HG03432 (cell line): Measurements from ENCODE around the gene ZFHX3.

ENCODE experiments used
- ATAC-seq: cut with Tn5 transposase; IDR thresholded peaks from one replicate; pipeline ENCODE4 v1.9.1; 2021; ENCODE audit warnings: mild to moderate bottlenecking, moderate library complexity; ENCODE audit not compliant: unreplicated experiment

ZFHX3 gene

DNA sequence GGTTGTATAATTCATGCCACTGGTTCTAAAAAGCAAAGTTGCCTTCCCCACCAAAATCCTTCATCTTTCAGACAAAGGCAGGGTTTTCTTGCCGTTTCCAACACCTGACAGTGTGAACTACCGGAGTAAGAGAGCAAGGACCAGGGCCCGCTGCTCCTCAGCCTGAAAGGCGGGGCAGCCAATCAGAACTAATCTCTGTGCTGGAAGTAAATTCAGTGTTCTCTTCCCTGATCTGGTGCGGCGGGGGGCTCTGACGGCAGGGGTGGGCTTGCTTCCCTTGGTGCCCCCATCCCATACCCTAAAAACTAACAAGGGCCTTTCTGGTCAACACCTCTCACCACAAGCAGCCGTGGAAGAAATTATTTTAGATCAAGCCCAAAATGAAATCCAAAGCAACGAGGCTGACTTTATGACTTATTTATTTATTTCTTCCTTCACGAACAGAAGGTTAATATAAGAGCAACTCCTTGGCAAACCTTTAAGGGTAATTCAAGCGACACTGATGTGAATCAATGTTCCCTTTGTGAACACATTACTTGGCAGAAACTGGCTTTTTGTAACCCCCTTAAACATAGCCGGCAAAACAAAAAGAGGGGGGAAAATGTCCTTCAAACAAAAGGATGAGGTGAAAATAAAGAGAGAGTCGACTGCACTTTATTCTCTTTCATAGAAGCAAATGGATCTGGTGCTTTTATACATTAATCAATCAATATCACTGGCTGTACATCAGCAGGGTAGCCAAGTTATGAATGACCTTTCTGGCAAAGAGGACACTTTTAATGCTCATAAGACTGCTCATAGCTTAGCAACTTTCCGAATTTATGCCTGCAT is 189.9 kb downstream of the ZFHX3 start:
- ATAC-seq, result no peak

DNA sequence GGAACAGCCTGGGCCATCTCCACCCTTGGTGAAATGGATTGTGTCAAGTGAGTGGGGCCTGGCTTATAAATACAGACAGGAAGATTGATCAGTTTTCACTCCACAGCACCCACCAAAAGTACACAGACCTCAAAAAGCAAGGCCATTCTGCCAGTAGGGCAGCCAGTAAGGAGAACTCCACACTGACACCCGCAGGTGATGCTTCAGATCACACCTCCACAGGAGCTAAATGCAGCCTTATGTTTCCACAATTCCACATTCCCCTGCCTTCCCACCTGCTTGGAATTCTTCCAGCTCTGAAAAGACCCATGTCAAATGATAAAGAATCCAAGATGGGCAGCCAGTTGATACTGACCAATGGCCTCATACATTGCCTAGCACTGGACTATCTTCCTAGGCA is 191.1 kb downstream of the ZFHX3 start:
- ATAC-seq, result no peak

DNA sequence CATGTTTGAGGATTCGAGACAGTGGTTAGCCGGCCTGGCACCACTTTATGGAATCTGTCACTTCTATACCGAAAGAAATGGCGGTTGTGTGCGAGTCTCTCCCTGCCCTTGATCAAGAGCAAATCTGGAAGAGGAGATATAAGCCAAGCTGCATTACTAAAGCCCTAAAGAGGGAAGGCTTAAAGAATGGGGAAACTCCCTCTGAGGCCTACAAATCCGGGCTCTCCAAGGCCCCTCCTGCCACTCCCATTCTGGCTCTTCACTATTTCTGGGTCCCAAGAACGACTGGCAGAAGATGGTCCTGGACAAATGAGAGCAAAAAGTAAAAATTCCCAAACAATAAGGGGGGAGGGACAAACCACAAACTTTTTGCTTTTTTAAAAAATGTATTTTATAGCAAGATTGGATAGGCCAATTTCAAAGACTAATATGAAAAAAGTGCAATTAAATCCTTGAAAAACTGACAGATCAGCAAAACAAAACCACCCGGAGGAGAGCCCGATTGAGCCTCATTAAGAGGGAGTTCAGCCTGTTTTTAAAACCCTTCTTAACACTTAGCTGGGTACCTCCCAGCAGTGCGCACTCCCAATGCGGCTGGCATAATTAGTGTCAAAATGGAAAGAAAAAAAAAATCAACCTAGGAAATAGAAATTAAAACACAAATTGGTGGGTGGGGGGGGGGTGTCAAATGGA is 193.5 kb downstream of the ZFHX3 start:
- no peak for ATAC-seq

DNA sequence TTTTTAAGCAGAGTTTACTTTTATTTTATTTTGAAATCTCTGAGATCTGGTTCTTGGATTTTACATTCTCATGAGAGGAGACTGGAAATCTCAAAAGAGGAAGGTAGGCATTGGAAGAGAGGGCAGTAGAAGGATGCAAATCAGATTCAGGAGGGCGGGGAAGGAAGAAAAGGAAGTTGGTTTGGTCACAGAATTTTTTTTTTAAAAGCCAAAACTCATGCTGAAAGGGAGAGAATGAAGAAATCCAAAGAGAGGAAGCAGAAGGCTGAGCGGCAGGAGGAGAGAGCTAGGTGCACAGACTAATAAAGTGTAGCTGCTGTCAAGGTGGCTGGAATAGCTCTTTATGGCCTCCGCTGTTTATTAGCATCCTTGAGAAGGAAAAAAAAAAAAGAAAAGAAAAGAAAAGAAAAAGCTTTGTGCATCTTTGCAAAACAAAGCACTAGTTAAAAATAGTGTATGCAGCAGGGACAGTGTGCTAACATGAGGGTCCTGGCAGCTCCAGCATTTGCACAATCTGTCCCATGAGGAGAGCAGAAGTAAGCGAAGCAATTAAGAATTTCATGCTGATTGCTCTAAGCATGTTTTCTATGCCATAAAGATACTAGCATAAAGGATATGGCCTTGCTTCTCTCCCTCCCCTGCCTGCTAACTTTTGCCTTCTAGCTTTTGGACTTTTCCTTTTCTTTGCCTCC is 194.2 kb downstream of the ZFHX3 start:
- ATAC-seq, result no peak

DNA sequence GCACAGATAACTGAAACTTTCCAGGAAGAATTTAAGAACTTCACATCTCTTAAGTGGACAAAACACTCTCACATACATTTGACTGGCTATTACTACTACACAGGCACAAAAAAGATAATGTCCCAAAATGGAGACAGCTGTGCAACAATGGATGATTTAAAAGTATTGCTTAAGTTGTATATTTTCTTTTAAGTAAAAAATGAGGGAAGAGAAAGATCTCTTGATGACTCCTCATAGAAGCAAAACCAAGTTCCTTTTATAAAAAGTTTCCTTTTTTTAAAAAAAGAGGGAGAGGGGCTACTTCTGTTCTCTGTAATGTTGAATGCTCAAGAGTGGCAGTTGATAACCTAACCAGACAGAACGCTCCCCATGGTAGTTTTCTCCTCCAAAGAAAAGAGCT is 195.5 kb downstream of the ZFHX3 start:
- ATAC-seq, result no peak

DNA sequence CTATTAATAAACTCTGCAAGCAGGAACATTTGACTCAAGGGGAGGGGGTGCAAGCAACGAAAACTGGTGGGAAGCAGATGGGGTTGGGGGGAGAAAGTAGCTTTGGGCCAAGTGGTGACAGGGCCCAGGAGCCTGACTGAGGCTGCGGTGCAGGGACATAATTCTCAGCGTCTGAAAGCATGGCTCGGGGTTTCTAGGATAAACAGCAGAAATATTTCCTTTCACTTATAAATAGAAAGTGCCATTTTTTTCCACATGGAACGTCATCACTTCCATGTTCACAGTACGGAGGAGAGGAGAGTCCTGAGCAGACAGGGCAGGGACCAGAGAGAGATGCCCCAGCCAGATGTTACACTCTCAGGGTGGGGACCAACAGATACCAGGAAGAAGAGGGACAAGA is 197.1 kb downstream of the ZFHX3 start:
- ATAC-seq, result no peak

DNA sequence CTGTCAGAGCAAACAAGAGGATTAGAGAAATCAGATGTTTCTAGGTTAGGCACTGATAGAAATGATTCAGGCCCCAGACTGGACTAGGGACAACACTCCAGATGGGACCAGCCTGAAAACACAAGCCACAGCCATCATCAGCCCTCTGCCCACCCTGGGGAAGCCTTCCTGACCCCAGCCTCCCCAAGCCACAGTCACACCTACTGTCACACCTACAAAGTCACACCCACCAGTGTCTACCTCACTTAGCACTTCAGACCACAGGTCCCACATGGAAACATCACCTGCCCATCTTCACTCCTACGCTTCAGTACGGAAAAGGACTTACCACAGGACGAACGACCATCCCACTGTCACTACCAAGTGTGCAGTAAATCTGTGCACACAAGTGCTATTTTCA is 197.9 kb downstream of the ZFHX3 start:
- no peak for ATAC-seq

DNA sequence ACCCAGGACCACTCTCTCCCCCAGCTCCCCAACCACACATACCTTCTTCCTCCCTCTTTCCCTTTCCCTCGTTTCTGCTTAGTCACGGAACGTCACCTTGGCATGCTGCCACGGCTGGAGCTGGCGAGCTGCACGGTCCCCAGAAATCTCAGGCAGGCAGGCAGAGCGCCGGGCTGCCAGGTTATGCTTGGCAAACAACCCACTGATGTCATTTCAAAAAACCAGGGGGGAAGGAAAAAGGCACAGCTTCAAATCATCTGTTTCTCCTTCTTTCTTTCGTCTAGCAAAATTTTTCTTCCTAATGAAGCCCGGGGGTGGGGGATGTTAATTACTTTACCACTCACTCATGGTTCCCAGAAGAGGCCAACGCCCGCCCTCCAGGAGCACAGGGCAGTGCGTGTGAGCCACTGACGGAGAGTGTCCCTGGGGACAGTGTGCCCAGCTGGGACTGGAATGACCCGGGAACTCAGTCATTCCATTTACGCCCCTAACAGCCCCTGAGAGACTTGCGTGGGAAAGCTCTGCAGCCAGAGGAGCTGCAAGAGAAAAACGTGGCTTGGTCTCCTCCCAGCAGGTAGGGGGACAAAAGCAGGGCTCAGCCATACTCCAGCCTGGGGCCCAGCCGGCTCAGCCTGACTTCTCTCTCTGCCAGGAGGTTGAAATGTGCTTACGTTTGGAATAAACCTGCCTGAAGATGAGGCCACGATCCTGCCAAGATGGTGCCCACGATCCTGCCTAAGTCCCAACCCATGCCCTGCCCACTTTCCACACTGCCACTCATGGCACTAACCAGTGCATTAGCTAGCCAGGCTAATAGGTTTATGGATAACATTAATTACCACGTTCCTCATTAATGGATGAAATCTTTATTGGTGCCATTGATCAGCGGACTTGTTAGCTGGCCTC is 198.9 kb downstream of the ZFHX3 start:
- no peak for ATAC-seq

DNA sequence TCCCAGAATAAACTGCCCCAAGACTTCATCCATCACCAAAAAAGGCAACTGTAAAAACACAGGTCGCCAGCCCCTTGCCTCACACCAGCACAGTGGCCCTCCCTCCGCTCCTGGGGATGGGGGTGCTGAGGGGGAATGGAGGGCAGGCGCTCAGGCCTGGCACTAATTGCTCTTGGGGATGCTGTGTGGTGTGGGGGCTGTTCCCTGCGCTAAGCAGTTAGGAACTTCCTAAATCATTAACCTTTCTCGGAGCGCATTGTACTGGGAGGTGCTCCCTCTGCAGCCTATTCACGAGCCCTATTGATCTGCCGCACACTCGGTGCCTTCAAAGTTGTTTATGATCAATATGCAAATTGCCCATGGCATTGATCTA is 199.9 kb downstream of the ZFHX3 start:
- ATAC-seq, result no peak

DNA sequence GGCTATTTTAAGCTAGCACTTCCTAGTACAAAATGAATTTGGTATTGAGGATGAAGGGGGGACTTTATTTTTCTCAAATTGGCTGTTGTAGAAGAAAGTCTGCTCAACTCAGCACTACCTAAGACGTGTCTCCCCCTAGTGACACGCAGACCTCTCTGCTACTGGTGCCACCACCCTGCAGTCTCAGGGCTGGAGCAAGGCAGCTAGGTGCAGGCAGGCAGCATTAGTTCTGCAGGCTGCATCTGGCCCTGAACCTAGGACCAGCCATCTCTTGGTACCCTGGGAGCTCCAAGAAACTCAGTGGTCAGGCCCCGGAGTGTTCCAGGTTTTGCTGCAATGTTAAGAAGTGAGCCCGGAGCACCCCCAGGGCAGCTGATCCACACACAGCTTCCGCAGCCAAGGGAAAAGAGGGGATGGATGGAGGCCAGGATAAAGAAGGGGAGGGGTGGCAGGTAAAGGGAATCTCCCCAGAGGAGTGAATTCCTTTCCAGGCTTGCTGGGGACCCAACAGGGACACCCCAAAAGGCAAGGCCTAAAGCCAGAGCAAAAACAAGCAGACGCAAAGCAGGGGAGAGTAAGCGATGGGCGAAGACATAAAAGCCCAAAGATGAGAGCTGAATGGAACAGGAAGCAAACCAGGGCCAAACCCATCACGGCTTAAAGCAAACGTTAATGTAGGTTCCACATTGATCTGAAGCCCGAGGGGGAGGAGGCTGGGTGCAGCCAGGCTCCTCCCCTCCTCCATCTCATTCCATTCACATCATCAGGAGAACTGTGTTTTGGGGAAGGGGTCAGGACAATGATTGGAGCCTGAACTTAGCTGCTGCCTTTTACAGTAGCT is 200.5 kb downstream of the ZFHX3 start:
- no peak for ATAC-seq

DNA sequence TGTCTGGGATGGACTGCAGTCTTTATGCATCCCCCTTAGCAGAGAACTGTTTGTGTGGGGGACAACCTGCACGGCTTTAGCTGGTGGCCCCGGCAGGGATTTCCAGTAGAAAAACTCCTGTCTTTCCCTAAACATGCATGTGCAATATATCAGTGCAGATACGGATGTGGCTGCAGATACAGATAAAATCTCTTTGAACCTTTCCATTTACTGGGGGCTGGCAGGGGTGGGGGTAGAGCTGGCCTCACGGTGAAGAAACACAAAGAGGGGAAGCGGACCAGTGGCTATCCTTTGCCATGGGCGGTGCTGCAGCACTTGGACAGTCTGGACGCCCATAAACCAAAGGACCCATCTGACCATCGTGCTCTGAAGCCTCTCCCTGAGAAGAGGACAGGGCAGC is 201.3 kb downstream of the ZFHX3 start:
- no peak for ATAC-seq

DNA sequence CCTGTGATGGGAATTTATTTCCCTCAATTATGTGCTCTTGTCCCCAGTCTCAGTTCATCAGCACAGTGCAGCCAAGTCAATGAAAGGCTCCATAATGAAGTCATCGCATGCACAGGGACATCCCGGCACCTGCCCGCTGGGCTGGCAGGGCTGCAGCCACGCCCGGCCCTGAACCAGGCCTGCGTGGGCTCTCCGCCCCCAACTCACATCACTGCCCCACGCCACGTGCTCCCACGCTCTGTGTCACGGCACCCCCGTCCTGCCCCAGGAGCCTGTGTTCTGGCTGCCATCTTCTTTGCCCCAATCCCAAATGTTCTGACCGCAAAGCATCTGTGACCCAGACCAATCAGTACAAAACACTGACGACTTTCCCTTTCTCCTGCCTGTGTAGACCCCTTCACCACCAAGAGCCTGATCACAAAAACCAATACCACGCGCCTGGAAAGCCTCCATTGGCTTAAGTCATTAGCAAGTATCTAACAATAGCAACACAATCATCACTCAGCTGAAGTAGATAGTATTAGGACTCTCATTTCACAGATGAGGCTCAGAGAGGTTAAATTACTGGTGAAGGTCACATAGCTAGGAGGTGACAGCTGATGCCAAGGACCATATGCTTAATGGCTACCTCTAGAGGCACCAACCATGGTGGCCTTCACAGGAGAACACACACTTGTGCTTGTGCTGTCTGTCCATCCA is 202.5 kb downstream of the ZFHX3 start:
- no peak for ATAC-seq

DNA sequence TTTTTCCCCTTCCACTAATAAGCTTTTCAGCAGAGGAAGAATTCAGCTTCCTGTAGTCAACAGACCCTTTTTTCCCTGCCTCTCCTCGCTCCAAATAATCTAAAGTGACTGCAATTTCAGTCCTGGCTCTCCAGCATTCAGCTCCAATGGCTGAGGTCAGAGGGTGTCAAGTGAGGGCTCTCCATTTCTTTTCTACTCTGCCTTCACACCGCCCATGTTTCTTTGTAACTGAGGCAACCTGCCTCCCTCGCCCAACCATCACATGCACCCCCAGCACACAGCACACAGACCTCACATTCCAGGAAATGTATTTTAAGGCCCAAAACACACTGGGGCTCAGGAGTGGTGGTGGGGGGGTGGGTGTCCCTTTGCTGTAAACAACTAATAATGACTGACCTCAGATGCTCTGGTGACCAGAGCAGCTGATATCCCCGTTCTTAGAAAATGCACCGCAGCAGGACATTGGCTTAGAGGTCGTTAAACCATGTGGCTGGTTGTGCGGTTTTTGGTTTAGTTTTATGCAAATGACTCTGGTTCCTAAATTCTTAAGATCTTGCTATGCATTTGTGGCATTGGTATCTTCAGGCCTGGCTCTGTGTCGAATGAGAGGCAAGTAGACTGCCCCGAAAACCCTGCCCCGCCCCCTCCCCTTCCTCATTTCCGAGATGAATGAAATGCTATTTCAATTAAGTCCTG is 203.6 kb downstream of the ZFHX3 start:
- ATAC-seq, result no peak

DNA sequence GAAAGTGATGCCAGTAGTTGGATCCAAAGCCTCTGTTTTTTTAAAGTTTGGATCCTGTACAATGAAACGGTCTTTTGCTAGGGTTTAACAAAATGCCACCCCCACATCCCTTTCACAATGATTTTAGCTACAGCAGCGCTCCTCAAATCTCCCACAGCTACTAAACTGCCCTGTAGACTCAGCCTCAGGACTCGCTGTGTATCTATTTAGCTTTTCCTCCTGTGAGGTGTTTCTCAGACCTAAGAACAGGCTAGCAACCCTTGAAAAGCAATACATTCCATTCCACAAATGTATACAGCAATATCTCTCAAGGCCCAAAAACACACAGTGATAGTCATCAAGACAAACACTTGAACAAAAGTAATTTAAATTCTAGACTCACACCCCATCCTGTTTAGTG is 206.4 kb downstream of the ZFHX3 start:
- no peak for ATAC-seq

DNA sequence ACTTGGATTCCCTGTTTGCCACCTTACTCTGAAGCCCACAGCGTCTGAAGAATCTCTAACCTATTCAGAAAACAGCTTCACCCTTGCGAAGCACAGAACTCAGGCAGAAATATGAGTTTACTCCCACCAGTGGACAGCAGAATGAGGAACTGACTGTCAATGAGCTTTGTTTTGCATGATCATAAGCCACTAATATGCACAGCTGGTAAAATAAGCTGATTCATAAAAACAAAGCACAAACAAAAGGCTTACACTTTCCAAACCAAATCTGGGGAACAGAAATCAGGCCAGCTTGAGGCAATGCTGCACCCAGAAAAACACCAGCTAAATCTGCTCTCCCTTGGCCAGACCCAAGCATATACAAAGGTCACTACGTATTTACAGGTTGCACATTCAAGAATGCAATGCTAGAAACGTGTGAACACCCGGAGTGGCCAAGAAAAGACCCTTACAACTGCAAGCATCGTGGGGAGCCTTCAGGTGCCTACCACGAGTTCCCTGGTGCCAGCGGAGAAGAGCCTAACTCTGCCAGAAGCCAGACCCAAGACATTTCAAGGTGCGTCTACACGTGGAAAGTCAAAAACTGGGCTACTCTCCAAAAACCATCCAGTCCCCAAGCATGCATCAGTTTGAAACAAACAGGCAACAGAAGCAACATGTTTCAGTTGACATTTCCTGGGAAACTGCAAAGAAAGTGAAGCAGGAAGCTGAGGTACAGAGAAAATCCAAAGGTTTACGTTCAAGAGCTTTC is 207.1 kb downstream of the ZFHX3 start:
- ATAC-seq, result no peak

DNA sequence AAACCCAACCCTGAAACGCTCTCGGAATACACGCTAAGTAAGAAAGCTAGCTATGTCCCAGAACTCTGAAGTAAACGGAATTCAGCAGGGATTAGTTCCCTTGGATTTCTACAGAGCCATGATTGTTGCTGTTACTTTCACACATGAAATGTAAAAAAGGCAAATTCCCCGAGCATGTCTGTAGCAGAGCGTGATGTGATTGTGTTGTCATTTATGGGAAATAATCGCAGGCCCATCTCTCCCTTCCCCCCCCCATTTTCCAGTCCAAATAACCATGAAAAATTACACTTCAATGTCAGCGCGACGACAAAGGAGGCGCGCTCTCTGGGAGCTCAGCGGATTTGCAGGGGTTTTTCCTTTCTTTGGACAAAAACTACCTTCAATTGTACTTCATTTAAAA is 209.0 kb downstream of the ZFHX3 start:
- ATAC-seq, result no peak

DNA sequence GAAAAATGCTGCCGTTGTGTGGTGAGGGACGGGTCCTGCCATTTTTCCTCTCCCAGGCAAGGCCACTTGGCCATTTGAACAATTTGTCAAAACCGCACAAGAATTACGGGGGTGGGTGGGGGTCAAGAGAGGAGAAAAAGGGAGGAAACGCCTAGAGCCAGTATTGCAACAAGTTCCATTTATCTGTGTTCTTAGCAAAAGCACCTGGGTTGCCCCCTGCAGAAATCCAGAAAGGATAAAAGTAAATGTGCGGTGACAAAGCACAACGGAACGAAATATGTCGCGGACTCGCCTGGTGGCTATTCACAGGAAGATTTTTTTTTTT is 209.4 kb downstream of the ZFHX3 start:
- ATAC-seq, result no peak

DNA sequence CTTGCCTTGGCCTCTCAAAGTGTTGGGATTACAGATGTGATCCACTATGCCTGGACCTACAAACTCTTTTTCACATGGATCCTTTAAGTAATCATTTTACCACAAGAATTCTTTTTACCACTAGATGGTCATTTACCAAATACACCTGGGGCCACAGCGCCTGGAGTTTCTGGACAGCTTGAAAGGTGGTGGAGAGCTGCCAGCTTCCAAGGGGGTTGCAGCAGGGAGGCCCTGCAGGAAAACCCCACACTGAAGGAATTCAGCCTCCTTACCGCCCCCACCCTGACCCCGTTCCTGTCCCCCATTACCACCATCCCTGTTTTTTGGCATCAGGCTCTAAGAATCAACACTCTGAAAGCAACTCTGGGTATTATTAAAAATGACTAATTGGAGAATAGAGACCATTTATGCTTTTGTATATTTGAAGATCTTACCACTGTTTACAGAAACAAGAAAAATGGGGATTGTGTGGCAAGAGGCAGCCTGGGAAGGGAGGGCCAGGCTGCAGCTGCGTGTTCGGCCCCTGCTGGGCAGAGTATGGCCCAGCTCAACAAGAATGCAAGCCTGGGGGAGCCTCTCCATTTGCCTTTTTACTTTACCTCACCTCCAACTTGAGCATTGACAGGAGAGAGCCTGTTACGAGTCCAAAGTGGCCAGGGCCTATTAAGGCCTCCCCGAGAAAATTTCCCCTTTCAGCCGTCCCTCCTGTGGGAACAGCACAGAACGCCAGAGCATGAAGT is 209.9 kb downstream of the ZFHX3 start:
- no peak for ATAC-seq
